SK-MEL-5 (cell line): ENCODE data around the gene PYGO2. TPM values are rescaled to one million over a fixed set of nuclear protein-coding genes. Genes with fewer than 3 reads are reported as not detected.
"Not testable (repeated sequence)": the region's sequence is repeated elsewhere in the genome, so short reads cannot be mapped to it uniquely, and the experiment has no call there.

Experiments used
- DNase-seq: peaks from one replicate; pipeline ENCODE4 v3.0.0-alpha.2; 2016; ENCODE audit warnings: low read depth, low spot score
- in situ Hi-C: cut with HindIII; loops from 2 replicates; pipeline ENCODE4 v1.10.0; 2016; ENCODE audit warnings: low sequenced_read_pairs, high pct_unique_total_duplicates, low pct_unique_long_range_greater_than_20kb
- total RNA-seq: library from RNA; depleted of rRNA; stranded (reverse); fragments of >200 nt; shearing (Covaris generic); gene quantifications from 2 replicates; pipeline ENCODE4 v1.2.3, GENCODE V29; 2014

The PYGO2 gene
- total RNA-seq, 1 experiment from 2014 or later = 26.9 TPM

DNA sequence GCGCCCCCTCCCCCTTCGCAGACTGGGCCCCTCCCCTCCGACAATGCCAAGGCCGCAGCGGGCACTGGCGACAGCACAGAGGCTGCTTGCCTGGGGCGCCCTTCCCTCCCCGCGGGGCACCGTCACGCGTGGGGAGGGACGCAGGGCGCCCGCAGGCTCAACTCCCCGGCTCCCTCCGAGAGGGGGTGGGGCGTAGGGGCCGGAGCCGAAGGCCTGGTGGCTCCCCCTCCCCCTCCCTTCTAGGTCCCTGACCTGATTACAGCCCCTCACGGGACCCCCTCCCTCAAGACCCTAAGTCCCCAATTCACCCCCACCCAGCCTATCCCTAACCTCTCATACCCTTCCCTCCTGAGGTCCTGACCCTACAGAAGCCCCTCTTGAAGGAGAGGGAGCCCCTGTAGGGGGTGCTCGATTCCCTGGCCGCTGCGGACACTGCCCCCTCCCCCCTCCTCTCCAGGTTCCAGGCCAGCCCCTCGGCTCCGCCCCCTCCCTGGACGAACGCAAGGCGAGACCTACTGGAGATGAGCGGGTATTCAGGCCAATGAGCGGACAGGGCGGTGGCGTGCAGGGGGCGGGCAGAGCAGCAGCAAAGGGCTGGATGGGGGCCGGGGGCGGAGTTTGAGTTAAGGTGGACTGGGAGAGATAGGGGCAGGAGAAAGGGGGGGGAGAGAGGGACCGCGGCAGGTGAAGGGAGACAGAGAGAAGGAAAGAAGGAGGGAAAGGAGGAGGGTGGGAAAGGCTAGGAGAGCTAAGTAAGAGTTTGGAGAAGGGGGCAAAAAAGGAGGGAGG, 40.3 kb upstream of the PYGO2 start:
- peak; percentile 100 for DNase-seq
- in situ Hi-C loops = no loop called here

DNA sequence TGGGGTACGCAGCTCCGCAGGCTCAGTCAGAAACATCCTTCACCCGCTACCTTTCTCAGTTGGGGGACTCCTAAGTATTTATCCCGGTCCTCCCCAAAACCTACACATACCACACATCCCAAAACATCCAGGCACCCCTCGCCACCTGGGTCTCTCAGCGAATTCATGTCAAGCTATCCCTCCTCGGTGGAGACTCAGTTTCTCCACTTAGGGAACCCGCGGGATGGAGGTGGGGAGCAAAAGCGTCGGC, 39.8 kb upstream of the PYGO2 start:
- no peak for DNase-seq
- in situ Hi-C loops = no loop called here

DNA sequence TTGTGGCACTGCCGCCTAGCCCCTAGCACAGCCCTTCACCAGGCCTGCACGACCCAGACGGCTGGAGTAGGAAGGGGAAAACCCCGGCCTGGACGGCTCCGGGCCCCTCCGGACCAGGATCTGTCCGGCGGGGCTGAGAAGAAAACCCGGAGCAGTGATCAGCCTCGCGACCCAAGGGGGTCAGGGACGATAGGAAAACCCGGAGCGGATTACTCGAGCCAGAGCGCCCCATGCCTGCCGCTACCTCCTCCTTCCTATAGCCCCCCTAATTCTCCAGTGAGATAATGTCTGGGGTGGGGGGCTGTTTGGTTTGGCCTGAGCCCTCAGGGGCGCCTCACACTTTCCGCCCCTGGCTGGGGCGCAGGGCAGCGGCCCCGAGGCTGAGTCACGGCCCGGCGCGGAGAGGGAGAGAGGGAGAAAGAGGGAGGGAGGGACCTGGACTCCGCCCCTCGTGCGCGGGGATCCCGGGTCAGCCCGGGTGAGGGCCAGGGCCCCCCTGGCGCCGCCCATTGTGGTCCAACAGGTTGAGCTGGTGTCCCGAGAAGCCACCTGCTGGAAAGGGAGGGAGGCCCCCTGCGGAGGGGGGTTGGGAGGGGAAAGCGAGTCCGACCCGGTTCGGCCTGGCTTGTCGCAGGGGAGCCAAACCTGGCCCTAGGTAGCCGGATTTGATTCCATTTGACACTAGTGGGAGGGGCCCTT, 39.3 kb upstream of the PYGO2 start:
- DNase-seq = peak; percentile 92

DNA sequence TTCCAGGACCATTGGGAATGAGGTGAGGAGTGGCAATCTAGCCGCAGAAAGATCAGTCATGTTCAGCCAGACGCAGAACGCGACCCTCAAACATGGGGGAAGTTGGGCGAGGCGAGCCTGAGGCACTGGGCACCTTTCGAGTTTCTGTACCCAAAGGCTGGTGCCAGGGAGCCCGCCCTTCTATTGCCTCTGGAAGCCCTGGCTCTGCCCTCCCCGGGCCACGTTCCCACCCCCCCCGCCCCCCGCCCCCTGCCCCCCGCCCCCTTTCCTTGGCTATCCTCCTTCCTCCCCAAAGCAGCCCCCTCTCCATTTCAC, 38.8 kb upstream of the PYGO2 start:
- no peak for DNase-seq
- in situ Hi-C loops = no loop called here

More for the DNA sequence above, 39.3 kb upstream of the PYGO2 start:
- in situ Hi-C loops = no loop called here

- in situ Hi-C loops = no loop called here
- no peak for DNase-seq
Observed at GRCh38 chr1:154999571-155000410, 38.2 kb upstream of the PYGO2 start.

DNA sequence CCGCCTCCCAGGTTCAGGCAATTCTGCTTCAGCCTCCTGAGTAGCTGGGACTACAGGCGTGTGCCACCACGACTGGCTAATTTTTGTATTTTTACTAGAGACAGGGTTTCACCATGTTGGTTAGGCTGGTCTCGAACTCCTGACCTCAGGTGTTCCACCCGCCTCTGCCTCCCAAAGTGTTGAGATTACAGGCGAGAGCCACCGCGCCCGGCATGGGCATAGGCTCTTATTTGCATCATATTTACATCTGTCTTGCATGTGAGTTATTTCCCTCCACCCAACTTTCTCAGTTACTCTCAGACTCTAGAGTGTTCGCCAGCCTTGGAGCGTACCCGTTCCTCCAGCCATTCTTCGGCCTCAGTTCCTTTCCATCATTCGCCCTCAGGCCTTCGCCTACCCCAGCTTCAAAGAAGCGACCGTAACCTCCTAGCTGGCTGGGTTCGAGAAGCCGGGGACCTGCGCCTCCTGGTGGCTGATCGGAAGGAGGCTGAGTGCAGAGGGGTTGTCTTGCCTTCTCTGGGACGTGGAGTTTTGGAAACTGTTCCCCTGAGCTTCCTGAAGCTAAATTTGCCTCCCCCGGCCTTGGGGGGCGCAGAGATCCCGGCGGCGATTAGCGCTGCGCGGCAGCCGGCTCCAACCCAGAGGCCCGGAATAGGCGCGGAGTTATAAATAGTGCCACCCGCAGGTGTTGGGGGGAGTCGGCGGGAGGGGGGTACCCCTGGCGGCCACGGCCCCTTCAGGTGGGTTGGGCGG, 37.4 kb upstream of the PYGO2 start:
- DNase-seq = peak; percentile 92
- in situ Hi-C loops = no loop called here

DNA sequence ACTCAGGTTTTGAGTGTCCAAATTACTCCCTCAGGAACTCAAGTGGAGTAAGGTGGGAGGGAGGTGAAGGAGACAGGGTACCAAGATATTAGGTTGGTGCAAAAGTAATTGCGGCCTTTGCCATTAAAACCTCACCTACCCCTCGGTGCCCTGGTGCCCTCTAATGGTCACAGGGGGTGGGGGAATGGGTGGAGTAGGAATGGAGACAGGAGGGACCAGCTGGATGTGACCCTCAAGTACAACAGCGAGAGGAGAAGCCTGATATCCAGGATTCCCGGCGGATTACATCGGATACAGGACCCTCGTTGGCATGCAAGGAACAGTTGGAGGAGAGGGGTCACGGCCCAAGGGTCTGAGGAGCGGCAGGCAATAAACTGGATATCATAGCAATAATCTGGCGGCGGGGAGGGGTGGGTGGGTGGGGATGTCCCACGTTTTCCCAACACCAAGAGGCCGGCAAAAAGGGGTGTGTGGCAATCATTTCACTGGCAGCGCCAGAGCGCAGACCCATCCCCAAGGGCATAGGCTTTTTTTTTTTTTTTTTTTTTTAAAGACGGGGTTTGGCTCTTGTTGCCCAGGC, 36.7 kb upstream of the PYGO2 start:
- DNase-seq = peak; percentile 43
- in situ Hi-C loops = no loop called here

DNA sequence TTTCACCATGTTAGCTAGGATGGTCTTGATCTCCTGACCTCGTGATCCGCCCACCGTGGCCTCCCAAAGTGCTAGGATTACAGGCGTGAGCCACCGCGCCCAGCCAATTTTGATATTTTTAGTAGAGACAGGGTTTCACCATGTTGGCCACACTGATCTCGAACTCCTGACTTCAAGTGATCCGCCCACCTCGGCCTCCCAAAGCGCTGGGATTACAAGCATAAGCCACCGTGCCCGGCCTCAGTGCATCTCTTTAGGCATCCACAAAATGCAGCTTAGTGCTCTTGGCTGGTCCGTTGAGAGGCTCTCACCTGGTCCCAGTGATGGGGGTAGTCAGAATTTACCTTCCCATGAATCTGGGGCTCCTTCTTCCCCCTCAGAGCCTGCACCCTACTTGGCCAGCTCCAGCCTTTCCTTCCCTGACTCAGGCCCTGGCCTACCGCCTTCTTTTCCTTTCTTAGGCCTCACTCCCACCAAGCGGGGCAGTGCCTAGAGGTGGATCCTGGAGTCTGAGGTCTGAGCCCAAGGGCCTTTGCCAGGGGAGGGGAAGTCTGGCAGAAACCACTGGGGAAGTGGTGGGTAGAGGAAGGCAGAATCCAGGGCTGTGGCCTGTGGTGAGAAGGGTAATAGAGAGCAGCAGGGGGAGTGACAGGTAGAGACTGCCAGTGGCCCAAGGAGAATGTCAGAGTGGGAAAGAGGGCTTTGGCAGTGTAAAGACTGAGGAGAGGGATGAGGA, 35.6 kb upstream of the PYGO2 start:
- DNase-seq = no peak
- in situ Hi-C loops = no loop called here

DNA sequence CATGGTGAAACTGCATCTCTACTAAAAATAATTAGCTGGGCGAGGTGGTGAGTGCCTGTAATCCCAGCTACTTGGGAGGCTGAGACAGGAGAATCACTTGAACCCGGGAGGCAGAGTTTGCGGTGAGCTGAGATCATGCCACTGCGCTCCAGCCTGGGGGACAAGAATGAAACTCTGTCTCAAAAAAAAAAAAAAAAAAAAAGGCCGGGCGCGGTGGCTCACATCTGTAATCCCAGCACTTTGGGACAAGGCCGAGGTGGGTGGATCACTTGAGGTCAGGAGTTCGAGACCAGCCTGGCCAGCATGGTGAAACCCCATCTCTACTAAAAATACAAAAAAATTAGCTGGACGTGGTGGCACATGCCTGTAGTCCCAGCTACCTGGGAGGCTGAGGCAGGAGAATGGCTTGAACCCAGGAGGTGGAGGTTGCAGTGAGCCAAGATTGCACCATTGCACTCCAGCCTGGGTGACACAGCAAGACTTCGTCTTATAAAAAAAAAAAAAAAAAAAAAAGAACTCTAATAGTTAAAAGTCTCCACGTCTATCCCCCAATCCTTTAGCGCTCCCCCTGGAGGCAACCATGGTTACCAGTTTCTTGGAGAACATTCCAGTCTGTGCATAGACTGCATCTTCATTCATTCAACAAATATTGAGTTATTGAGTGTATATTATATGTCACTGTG, 33.9 kb upstream of the PYGO2 start:
- peak; percentile 92 for DNase-seq
- in situ Hi-C loops = not testable (repeated sequence)

GRCh38 chr1:154994591-154994990, 33.0 kb upstream of the PYGO2 start:
- DNase-seq = no peak
- in situ Hi-C loops = no loop called here

GRCh38 chr1:154994269-154994587, 32.6 kb upstream of the PYGO2 start:
- in situ Hi-C loops = no loop called here
- DNase-seq = no peak

DNA sequence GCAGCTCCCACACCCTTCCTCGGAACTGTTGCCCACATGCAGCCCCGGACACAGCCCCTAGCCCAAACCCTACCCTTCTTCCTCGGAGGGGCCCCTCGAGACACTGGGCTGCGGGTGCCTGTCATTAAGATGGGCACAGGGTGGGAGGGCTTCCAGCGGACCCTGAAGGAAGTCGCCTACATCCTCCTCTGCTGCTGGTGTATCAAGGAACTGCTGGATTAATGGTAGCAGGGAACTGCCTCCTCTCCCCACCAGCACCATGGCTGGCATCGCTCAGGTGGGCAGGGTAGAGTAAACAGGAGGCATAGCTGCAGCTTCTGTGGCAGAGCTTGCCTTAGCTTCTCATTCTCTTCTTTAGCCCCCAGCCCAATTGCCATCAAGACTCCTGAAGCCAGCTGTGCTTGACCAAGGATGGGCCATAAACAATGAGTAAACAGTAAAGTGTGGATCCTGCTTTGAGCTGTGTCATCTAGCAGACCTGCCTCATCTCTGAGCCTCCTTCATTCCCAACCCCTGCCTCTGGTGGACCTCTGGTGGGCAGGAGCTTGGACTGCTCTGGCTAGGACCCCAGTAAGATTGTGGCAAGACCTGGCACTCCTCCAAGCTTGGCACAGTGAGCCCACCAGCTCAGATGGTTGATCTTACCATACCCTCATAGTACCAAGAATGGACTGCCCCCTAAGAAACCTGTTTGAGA, 32.1 kb upstream of the PYGO2 start, which contains the start of gene LENEP:
Gene LENEP, plus strand, starts transcription at position 15 of the 697 bp plus-strand sequence. Its CDS starts 22 bp downstream, at position 37.
- no peak for DNase-seq
- in situ Hi-C loops = no loop called here

DNA sequence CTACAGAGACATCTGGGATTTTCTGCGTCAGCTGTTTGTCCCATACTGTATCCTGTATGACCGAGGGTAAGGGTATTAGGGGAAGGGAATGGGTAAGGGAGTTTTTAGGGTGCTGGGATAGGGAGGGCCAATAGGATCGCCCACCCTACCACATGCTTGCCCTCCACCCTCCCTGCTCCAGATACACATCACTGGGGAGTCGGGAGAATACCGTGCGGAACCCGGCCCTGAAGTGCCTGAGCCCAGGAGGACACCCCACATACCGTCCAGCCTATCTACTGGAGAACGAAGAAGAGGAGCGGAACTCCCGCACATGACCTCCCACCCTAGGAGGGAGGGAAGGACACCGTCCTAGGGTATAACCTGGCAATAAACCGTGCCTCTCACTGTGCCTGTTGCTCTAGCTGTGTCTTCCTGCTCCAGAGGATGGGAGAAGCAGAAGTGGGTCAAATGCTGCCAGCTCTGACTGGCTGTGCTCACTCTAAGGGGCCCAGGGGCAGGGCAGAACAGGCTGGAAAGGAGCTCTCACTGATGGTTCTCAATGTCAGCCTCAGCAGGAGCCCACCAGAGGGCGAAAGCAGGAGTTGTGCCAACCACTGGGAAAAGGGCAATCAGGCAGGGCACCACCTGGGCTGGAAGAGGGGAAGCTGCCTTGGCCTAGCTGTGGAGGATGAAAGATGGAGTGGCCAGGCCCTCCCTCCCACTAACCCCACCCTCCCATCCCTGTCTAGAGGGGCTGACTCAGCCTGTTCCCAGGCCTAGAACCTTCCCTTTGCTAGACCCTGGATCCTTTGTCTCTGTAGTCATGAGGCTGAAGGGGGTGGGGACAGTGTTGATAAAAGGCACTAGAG, 31.4 kb upstream of the PYGO2 start:
- DNase-seq = peak; percentile 71

DNA sequence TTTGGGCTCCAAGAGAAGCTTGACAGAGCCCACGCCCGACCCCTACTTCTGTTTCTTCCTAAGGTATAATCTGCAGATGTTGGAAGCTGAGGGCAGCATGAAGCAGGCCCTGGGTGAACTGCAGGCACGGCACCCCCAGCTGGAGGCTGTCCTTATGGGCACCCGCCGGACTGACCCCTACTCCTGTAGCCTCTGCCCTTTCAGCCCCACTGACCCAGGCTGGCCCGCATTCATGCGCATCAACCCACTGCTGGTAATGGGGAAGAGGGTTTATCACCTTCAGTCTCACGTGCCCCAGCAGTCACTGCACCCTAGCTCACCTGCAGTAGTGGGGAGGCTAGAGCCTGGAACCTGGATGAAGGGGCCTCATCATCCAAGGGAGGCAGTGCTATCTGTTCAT, 28.7 kb upstream of the PYGO2 start:
- in situ Hi-C loops = no loop called here
- no peak for DNase-seq

More for the DNA sequence above, 31.4 kb upstream of the PYGO2 start:
- in situ Hi-C loops = no loop called here

GRCh38 chr1:154989195-154989860, 27.7 kb upstream of the PYGO2 start:
- in situ Hi-C loops = no loop called here
- no peak for DNase-seq
